Ramos (cell line): Measurements from ENCODE around the gene PSMD5.

Source experiments
- in situ Hi-C: fragments of 300-500 bp; cut with MboI; formaldehyde crosslinking; loops from one replicate; pipeline ENCODE4 v1.14.3; 2022; ENCODE audit warnings: low sequenced_read_pairs; ENCODE audit not compliant: unreplicated experiment

The PSMD5 gene

GRCh38 chr9:120875954-120876841 is 33.5 kb upstream of the PSMD5 start:
- in situ Hi-C loops, result loop anchor here (10.0 to 25.0 kb wide), 2 partner anchors 199 to 1061 kb away; partner anchors contain the start of gene CNTRL

DNA sequence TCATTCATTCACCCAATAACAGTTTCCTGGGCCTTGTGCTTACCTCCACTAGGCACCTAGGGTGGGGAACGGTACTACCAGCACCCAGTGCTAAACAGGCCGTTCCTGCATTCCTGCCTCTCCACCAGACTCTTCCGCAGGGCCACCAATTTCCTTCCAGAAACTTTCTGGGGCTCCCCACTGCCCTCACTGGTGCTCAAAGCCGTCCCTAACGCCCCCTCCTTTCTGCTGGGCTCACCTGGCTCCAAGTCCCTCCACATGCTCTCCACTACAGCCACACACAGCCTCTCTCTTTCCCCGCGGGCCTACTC is 32.9 kb upstream of the PSMD5 start:
- in situ Hi-C loops, result loop anchor here (10.0 to 25.0 kb wide), 2 partner anchors 199 to 1062 kb away; partner anchors contain the start of gene CNTRL

GRCh38 chr9:120875195-120875565 is 32.5 kb upstream of the PSMD5 start:
- in situ Hi-C loops, result loop anchor here (10.0 to 25.0 kb wide), 2 partner anchors 200 to 1062 kb away; partner anchors contain the start of gene CNTRL

DNA sequence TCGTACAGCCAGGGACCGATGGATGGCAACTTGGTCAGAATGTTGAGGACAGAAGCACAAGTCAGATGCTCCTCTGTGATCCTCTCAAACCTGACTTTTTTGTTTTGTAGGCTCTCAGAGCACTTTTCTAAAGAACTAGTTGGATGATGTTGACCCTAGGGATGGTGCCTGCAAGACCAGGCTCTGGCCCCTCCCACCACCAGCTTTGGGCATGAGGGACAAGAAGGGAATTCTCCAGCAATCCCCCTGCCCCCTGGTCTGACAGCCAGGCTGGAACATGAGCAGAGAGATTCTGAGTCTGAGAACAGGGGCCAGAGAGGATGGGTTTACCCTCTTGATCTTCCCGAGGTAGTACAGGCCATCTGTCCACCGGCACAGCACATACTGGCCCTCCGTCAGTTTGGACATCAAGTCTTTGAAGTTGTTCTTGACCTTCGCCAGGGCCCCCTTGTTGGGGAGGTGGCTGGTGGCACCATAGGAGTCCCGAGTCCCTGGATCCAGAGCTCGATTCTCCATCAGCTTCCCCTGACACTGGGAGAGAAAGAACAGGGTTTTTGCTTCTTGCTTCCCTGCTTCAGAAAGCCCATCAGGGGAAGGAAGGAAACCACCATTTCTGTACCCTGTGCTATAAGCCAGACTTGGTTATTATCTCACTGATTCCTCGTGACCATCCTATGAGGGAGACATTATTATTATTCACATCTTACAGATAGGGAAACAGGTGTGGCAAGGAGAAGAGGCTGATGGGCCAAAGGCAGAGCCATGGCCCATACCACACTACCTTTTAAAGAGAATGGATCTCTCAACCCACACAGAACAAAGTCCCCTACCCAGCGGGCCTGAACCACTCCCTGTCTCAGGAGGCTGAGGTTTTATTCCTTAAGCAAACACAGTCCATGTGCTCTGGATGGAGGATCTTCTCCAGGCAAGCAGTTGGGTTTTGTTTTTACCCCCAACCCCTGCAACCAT is 31.8 kb upstream of the PSMD5 start:
- in situ Hi-C loops, result loop anchor here (5.0 to 25.0 kb wide), 3 partner anchors 63 to 1063 kb away; partner anchors contain the start of gene CNTRL

DNA sequence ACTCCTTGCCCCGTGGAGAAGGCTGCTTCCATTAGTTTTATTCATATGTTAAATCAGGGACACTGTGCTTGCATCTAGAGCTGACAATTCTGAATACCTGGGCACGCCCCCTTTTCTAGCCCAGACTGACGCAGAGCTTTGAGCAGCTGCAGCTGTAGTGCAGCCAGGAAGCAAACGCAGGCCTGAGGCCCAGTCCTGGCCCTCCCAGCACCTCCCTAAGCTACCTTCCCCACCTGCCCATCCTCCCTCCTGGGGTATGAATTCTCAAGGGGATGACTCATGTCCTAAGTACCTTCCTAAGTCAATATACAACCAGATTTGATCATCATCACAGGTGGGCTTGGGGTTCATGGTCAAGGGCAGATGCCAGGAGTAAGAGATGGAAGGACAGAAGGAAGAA is 30.8 kb upstream of the PSMD5 start:
- in situ Hi-C loops, result loop anchor here (5.0 to 10.0 kb wide), 2 partner anchors 64 to 201 kb away; partner anchors contain the start of gene CNTRL

- in situ Hi-C loops, result loop anchor here (5.0 to 10.0 kb wide), 2 partner anchors 64 to 202 kb away; partner anchors contain the start of gene CNTRL
Observed at GRCh38 chr9:120872791-120873502, 30.2 kb upstream of the PSMD5 start.

DNA sequence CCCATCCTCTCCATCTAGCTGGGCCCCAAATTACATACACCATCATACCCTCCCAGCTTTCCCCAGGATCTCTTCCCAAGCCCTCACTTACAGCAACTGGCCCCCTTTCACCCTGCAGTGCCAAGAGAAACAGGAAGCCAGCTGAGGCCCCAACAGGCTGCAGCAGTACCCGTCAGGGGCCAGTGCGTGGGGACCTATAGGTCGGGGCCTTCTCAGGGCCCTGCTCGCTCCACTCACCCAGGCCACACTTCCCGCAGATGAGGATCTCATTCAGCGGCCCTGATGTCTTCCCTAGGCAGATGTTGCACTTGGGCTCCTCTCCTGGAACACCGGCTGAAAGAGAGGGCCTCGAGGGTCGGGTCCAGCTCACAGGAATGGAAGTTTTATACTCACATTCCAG is 27.5 kb upstream of the PSMD5 start:
- in situ Hi-C loops, result loop anchor here (5.0 to 10.0 kb wide), 2 partner anchors 67 to 205 kb away; partner anchors contain the start of gene CNTRL

GRCh38 chr9:120869726-120870125 is 27.0 kb upstream of the PSMD5 start:
- in situ Hi-C loops, result loop anchor here (5.0 to 10.0 kb wide), 2 partner anchors 68 to 205 kb away; partner anchors contain the start of gene CNTRL

DNA sequence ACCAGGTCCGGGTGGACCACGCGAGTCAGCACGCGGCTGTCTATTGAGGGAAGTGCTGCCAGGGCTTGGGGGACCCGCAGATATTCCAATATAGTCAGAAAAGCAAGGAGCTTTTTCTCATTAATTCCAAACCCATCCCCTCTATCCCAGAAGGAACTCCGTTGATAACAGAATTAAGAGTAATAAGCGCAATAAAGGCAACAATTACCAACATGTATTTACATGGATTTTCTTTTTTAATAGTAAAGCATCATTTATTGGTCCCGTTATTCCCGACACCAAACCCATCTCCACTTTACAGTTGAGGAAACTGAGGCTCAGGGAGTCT is 26.6 kb upstream of the PSMD5 start:
- in situ Hi-C loops, result no loop called here

DNA sequence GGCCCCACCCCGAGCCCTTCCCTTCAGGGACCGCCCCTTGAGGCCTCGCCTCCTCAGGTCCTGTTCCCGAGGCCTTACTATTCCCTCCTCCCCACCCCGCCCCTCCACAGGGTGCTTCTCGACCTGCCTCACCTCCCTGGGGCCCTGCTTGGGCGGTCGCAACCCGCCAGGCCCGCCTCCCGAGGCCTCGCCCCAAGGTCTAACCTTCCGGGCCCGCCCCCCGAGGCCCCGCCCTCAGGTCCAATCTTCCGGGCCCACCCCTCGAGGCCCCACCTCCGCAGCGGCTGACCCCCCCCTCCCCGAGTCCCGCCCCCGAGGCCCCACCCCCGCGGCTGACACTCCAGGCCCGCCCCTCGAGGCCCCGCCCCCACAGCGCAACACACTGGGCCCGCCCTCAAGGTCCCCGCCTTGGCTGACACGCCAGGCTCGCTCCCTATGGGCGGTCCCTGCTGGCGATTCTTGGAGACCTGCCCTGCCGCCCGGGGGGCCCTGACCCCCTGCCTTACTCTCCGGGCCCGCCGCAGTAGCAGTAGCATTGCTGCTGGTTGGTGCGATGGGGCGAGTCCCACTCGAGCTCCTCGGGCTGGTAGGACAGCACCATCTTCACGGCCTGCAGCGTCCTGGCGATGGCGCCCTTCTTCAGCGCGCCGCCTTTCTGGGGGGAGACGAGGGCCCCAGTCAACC is 26.1 kb upstream of the PSMD5 start:
- in situ Hi-C loops, result no loop called here

DNA sequence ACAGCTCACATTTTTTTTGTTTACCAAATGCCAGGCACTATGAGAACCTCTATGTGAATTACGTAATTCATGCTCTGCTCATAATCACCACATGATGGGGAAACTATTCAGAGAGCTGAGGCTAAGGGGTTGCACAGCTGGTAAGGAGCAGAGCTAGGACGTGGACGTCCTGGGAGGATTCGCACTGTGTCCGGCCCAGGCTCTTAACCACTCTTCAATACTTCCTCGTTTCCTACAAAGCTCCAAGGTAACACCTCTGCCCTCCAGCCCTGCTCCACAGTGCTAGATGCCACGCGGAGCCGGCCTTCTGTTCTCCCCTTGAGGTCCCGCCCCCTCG is 25.6 kb upstream of the PSMD5 start:
- in situ Hi-C loops, result no loop called here

DNA sequence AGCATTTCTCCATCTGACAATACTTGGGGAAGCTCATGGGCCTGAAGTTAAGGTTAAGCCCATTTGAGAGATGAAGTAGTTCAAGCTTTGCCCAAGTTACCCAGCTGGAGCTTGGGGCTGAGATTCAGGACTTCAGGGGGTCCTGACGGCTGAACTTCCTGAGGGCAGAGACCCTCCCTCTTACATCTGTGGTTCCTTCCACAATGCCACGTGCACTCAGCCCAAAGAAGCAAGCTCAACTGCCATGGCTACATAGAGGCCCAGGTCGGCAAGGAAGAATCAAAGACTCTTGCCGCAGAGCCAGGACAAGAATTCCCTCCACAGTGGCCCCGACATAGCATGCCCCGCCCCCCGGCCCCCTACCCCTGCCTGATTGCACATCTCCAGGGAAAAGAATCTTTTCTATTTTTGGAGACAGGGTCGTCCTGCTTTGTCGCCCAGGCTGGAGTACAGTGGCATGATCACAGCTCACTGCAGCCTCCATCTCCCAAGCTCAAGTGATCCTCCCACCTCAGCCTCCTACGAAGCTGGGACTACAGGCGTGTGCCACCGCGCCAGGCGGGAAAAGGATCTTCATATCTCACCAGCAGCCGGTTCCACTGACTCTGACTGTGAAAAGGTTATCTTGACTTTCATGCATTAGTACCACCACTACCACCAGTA is 25.1 kb upstream of the PSMD5 start:
- in situ Hi-C loops, result no loop called here

DNA sequence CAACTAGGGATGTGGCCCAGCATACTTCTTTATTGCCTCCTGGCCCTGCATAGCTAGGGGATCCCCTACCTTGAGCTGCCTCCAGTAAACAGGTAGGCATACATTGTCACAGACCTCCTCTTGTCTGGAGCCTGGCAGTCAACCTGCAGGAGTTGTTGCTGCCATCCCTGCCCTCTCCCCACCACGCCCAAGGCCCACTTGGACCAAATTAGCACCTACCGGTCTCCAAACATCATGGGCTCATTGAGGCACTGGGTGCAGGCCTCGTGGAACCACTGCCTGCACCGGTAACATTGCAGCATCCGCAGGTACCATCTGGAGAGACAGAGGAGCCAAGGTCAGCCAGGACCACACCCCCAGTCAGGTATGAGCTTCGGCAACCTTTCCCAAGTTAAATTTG is 23.9 kb upstream of the PSMD5 start:
- in situ Hi-C loops, result no loop called here

GRCh38 chr9:120865809-120866208 is 23.1 kb upstream of the PSMD5 start:
- in situ Hi-C loops, result no loop called here

GRCh38 chr9:120865176-120865575 is 22.5 kb upstream of the PSMD5 start:
- in situ Hi-C loops, result no loop called here

DNA sequence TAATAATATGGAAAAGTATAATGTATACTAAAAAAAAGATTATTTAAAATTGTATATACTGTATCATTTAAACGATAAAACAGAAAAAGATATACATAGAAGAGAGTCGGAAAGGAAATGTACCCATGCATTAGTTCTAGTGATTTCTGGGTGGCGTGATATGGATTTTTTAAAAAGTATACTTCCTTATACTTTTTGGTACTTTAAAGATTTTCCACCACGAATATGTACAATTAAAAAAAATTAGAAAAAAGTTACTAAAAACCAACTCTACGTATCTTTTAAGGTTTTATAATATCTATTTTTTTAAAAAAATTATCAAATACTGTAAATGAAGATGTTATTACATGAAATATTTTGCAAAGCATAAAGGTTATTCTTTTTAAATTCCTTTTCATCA is 22.0 kb upstream of the PSMD5 start:
- in situ Hi-C loops, result no loop called here

- in situ Hi-C loops, result no loop called here
Observed at GRCh38 chr9:120863833-120864232, 21.1 kb upstream of the PSMD5 start.

- in situ Hi-C loops, result no loop called here
Observed at GRCh38 chr9:120862452-120862851, 19.7 kb upstream of the PSMD5 start.

GRCh38 chr9:120861935-120862334 is 19.2 kb upstream of the PSMD5 start:
- in situ Hi-C loops, result no loop called here
